Measurements from ENCODE around the gene OR4D2.

- TF ChIP-seq CTCF (conservative IDR thresholded peaks at IDR 0.05; ENCODE audit: low read length) (no peak), EZH2phosphoT487 (IDR thresholded peaks at IDR 0.05; ENCODE audit: borderline replicate concordance) (no peak)
These were observed 49.4 kb upstream of the OR4D2 start for GRCh38 chr17:58117382-58117781.

Measured in Loucy (cell line).